KMS-11 (cell line): ENCODE results near the gene CCDC93.

Experiments used
- H2AFZ ChIP-seq: fragments of 200-600 bp; sonication (generic); 2 replicates; pipeline ENCODE4 v1.6.1; 2016; ENCODE audit warnings: antibody characterized with exemption, mixed run types, low read depth
- H3K27ac ChIP-seq: fragments of 200-600 bp; sonication (generic); 2 replicates; pipeline ENCODE4 v1.6.1; 2016; ENCODE audit warnings: mild to moderate bottlenecking, mixed run types
- H3K27me3 ChIP-seq: fragments of 200-600 bp; sonication (generic); 2 replicates; pipeline ENCODE4 v1.6.1; 2017; ENCODE audit warnings: mild to moderate bottlenecking, low read depth, mixed run types, moderate library complexity; ENCODE audit not compliant: insufficient read depth
- H3K36me3 ChIP-seq: fragments of 200-600 bp; sonication (generic); 2 replicates; pipeline ENCODE4 v1.6.1; 2017; ENCODE audit warnings: mild to moderate bottlenecking, mixed run types; ENCODE audit not compliant: insufficient read depth
- H3K4me1 ChIP-seq: fragments of 200-600 bp; sonication (generic); 2 replicates; pipeline ENCODE4 v1.6.1; 2016; ENCODE audit warnings: mild to moderate bottlenecking, low read depth, mixed run types; ENCODE audit not compliant: poor library complexity, severe bottlenecking
- H3K4me2 ChIP-seq: fragments of 200-600 bp; sonication (generic); 2 replicates; pipeline ENCODE4 v1.7.0; 2016; ENCODE audit warnings: mild to moderate bottlenecking, mixed run types
- H3K4me3 ChIP-seq: fragments of 200-600 bp; sonication (generic); IDR thresholded peaks from 2 replicates; pipeline ENCODE4 v1.6.1; 2017; ENCODE audit warnings: low read depth, low read length, mixed read lengths; ENCODE audit not compliant: insufficient read depth
- H3K79me2 ChIP-seq: fragments of 200-600 bp; sonication (generic); 2 replicates; pipeline ENCODE4 v1.6.1; 2016; ENCODE audit warnings: low read depth, mixed run types; ENCODE audit not compliant: insufficient read depth
- H3K9ac ChIP-seq: fragments of 200-600 bp; sonication (generic); 2 replicates; pipeline ENCODE4 v1.6.1; 2016; ENCODE audit warnings: mild to moderate bottlenecking, mixed run types
- H4K20me1 ChIP-seq: fragments of 200-600 bp; sonication (generic); 2 replicates; pipeline ENCODE4 v1.6.1; 2016; ENCODE audit warnings: mild to moderate bottlenecking, mixed run types; ENCODE audit not compliant: insufficient read depth
- CTCF ChIP-seq: fragments of 200-600 bp; sonication (generic); conservative IDR thresholded peaks from 2 replicates; pipeline ENCODE4 v1.6.1; 2017; ENCODE audit warnings: low read depth, mild to moderate bottlenecking, antibody characterized with exemption, low read length, moderate library complexity, mixed read lengths

CCDC93 gene

GRCh38 chr2:118055512-118056164 is 41.8 kb upstream of the CCDC93 start:
- Histone ChIP-seq H3K36me3 (no peaks in the 10 kb centered on the region), H3K27me3 (no peaks in the 10 kb centered on the region), H3K9ac (no peak overlapping the region), H3K79me2 (no peaks in the 10 kb centered on the region), H2AFZ (no peak overlapping the region), H3K4me1 (peaks cover 19% of the 10 kb centered on the region), H3K4me3 (no peak overlapping the region), H3K27ac (no peak overlapping the region), H3K4me2 (no peak overlapping the region), H4K20me1 (no peaks in the 10 kb centered on the region)
- no peak for TF ChIP-seq CTCF

GRCh38 chr2:118054213-118055008 is 40.5 kb upstream of the CCDC93 start:
- H3K27ac ChIP-seq: no peak overlapping the region
- no peak overlapping the region for H2AFZ ChIP-seq
- no peaks in the 10 kb centered on the region for H3K27me3 ChIP-seq
- H3K79me2 ChIP-seq: no peaks in the 10 kb centered on the region
- no peak overlapping the region for H3K4me3 ChIP-seq
- TF ChIP-seq CTCF: no peak
- peaks cover 7% of the 10 kb centered on the region for H3K4me1 ChIP-seq
- no peak overlapping the region for H3K9ac ChIP-seq
- H3K36me3 ChIP-seq: no peaks in the 10 kb centered on the region
- H3K4me2 ChIP-seq: no peak overlapping the region
- H4K20me1 ChIP-seq: no peaks in the 10 kb centered on the region

- H3K36me3 ChIP-seq: no peaks in the 10 kb centered on the region
- H3K4me3 ChIP-seq: no peak overlapping the region
- no peaks in the 10 kb centered on the region for H4K20me1 ChIP-seq
- no peaks in the 10 kb centered on the region for H3K27me3 ChIP-seq
- H3K4me2 ChIP-seq: no peak overlapping the region
- H3K9ac ChIP-seq: no peak overlapping the region
- no peaks in the 10 kb centered on the region for H3K4me1 ChIP-seq
- no peaks in the 10 kb centered on the region for H3K79me2 ChIP-seq
- no peak overlapping the region for H2AFZ ChIP-seq
- H3K27ac ChIP-seq: no peak overlapping the region
- no peak for TF ChIP-seq CTCF
Measured at GRCh38 chr2:118053681-118054080, 39.8 kb upstream of the CCDC93 start.

GRCh38 chr2:118052474-118052873 is 38.6 kb upstream of the CCDC93 start:
- Histone ChIP-seq H3K4me2 (no peak overlapping the region), H3K4me1 (peaks cover 1% of the 10 kb centered on the region), H3K27ac (no peak overlapping the region), H4K20me1 (no peaks in the 10 kb centered on the region), H2AFZ (no peak overlapping the region), H3K4me3 (no peak overlapping the region), H3K36me3 (no peaks in the 10 kb centered on the region), H3K27me3 (no peaks in the 10 kb centered on the region), H3K9ac (no peak overlapping the region), H3K79me2 (no peaks in the 10 kb centered on the region)
- TF ChIP-seq CTCF: no peak
